ENCODE data around the gene TNK2.

GRCh38 chr3:195906865-195907683 is 1.3 kb downstream of the TNK2 start:
- TF ChIP-seq CTCF (conservative IDR thresholded peaks at IDR 0.05; ENCODE audit: low read length) (peak; percentile 25; the same call in 1 of the 2 replicates), EZH2phosphoT487 (IDR thresholded peaks at IDR 0.05; ENCODE audit: borderline replicate concordance) (no peak)
